ENCODE results near the gene SUPT4H1.

Gene SUPT4H1

DNA sequence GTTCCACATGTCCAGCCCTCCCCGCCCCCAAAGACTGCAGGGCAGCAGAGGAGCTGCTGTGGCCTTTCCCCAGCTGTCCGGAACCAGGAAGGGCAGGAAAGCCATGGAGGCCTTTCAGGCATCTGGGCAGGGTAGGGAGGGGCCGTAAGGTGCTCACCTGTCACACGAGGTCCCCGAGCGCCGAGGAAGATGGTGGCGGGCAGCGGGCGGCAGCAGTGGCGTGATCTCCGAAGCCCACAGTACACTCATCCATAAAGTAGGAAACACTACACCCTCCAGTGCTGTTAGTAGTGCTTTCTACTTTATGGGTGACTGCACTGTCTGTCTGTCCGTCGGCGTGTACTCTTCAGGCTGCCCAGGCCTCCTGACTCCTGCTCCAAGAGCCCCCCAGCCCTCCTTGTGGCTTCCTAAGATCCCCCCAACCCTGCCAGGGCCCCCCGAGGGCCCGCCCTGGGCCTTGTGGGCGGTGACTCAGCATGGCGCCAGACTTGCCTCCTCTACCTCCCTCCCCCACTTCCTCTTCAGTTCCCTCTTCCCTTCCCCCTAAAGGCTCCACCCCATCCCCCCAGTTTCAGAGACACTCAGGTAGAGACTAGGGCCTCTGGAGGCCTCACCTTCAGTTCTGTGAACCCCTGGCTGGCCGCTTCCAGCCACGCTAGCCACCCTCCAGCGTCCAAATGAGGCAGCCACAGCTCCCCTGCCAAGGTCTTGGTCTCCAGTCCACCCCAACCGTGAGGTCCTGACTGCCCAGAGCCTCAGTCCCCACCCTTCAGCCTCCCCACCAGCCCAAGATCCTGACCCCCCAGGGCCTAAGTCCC, 20.8 kb downstream of the SUPT4H1 start:
- peaks cover 23% of the 10 kb centered on the region for H3K36me3 ChIP-seq (ENCODE audit: control insufficient read depth, insufficient read depth, low read length)
- peak overlapping the region; percentile 98 for H3K27ac ChIP-seq (ENCODE audit: insufficient read depth, low read length, poor library complexity, severe bottlenecking)
- no peaks in the 10 kb centered on the region for H3K27me3 ChIP-seq (replicated peaks; ENCODE audit: control insufficient read depth, insufficient read depth, low read length, poor library complexity, severe bottlenecking)
- DNase-seq = peak in 2 of 3 donors; percentile 54 to 62
- peaks cover 57% of the 10 kb centered on the region for H3K4me1 ChIP-seq (ENCODE audit: control insufficient read depth, insufficient read depth, low read length, poor library complexity, severe bottlenecking)
- peak overlapping the region; percentile 98 for H3K4me3 ChIP-seq (ENCODE audit: insufficient read depth, low read depth, low read length, poor library complexity, severe bottlenecking)
- H3K9me3 ChIP-seq (ENCODE audit: control insufficient read depth, low read length) = no peaks in the 10 kb centered on the region

DNA sequence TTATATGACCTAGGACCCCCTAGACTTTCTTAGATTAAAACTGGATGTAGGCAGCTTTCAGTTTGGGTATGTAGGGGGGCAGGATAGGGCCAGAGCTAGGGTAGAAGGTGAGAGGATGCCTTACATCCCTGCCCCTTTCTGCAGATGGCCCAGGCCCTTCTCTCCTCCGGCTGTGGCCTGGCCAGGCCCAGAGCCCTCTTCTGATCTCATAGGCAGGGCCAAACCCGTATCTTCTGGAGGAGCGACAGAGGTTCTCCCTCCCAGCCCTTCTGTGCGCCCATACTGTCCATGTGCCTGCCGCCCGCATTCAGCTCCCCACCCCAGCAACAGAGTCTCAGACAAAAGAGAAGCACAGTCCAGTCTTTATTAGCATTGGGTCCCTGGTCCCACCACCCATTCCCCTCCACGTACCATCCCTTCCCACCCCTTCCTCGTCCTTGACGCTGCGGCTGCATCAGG, 21.4 kb downstream of the SUPT4H1 start:
- peaks cover 51% of the 10 kb centered on the region for H3K4me1 ChIP-seq (ENCODE audit: control insufficient read depth, insufficient read depth, low read length, poor library complexity, severe bottlenecking)

DNA sequence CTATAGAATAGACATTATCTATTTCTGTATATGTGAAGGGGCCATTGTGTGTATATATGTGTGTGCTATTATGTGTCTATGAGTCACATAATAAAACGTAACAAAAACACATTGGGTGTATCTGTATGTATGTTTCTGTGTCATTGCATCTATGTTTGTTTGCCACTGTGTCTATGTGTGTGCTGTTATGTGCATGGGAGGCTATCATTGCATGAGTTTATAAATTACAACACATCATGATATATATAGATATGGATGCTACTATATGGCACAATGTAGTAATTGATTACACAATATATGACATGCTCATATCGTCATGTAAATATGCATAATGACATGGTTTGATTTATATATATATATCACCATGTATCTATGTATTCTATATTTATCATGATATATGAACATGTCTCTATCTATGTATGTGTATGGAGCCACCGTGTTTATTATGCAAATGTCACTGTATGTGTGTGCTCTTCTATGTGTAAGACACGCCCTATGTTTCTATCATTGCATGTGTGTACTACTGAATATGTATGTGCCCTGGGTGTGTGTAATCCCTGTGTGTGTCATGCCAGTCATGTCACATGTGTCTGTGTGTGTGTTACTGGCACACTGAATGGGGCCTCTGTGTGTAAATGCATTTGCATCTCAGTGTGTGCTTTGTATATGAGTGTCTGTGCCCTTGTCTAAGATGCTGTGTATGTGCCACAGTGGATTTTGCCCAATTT, 22.0 kb downstream of the SUPT4H1 start:
- H3K27me3 ChIP-seq (replicated peaks; ENCODE audit: control insufficient read depth, insufficient read depth, low read length, poor library complexity, severe bottlenecking) = no peaks in the 10 kb centered on the region
- peaks cover 45% of the 10 kb centered on the region for H3K4me1 ChIP-seq (ENCODE audit: control insufficient read depth, insufficient read depth, low read length, poor library complexity, severe bottlenecking)
- peaks cover 23% of the 10 kb centered on the region for H3K36me3 ChIP-seq (ENCODE audit: control insufficient read depth, insufficient read depth, low read length)
- H3K9me3 ChIP-seq (ENCODE audit: control insufficient read depth, low read length) = no peaks in the 10 kb centered on the region
- H3K4me3 ChIP-seq (ENCODE audit: insufficient read depth, low read depth, low read length, poor library complexity, severe bottlenecking) = peak overlapping the region; percentile 98
- peak overlapping the region; percentile 98 for H3K27ac ChIP-seq (ENCODE audit: insufficient read depth, low read length, poor library complexity, severe bottlenecking)
- peak in 1 of 3 donors; percentile 22 for DNase-seq

More for the DNA sequence above, 21.4 kb downstream of the SUPT4H1 start:
- H3K27ac ChIP-seq (ENCODE audit: insufficient read depth, low read length, poor library complexity, severe bottlenecking) = peak overlapping the region; percentile 98
- H3K9me3 ChIP-seq (ENCODE audit: control insufficient read depth, low read length) = no peaks in the 10 kb centered on the region
- H3K36me3 ChIP-seq (ENCODE audit: control insufficient read depth, insufficient read depth, low read length) = peaks cover 23% of the 10 kb centered on the region
- H3K4me3 ChIP-seq (ENCODE audit: insufficient read depth, low read depth, low read length, poor library complexity, severe bottlenecking) = peak overlapping the region; percentile 98
- no peaks in the 10 kb centered on the region for H3K27me3 ChIP-seq (replicated peaks; ENCODE audit: control insufficient read depth, insufficient read depth, low read length, poor library complexity, severe bottlenecking)
- DNase-seq = no peak

DNA sequence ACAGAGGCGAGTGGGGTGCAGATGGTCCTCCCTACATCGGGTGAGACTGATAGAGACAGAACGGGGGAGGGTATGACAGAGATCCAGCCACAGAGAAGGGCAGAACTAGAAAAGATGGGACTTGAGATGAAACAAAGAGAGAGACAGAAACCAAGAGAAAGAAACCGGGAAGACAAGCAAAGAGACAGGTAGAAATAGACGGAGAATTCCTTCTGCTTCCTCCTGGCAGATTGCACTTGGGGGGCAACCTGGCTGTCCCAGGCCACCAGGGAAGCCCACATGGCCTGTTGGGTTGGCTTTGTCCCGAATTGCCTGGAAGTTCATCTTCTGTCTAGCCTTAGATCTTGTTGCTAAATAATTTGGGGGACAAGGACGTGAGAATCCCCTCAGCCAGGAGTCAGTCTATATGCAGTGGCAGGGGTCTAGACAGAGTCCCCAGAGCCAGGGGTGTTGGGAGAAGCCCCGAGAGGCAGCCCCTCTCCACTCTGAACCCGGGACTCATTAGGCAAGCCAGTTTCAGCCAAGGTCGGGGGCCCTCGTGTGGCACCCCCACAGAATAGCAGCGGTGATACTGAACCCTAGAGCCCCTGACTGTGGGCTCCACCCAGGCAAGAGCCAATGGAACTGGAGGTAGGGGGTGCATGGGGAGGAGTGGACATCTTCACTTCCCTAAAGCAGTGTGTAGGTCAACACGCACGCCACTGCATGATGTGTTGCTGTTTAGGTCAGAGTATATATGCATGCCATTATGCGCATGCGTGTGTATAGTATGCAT, 22.8 kb downstream of the SUPT4H1 start:
- H3K4me3 ChIP-seq (ENCODE audit: insufficient read depth, low read depth, low read length, poor library complexity, severe bottlenecking) = peak overlapping the region; percentile 98
- peak; percentile 39 to 57 (median 55) for DNase-seq
- H3K36me3 ChIP-seq (ENCODE audit: control insufficient read depth, insufficient read depth, low read length) = peaks cover 23% of the 10 kb centered on the region
- H3K9me3 ChIP-seq (ENCODE audit: control insufficient read depth, low read length) = no peaks in the 10 kb centered on the region
- H3K27ac ChIP-seq (ENCODE audit: insufficient read depth, low read length, poor library complexity, severe bottlenecking) = peak overlapping the region; percentile 98
- no peaks in the 10 kb centered on the region for H3K27me3 ChIP-seq (replicated peaks; ENCODE audit: control insufficient read depth, insufficient read depth, low read length, poor library complexity, severe bottlenecking)
- peaks cover 37% of the 10 kb centered on the region for H3K4me1 ChIP-seq (ENCODE audit: control insufficient read depth, insufficient read depth, low read length, poor library complexity, severe bottlenecking)

DNA sequence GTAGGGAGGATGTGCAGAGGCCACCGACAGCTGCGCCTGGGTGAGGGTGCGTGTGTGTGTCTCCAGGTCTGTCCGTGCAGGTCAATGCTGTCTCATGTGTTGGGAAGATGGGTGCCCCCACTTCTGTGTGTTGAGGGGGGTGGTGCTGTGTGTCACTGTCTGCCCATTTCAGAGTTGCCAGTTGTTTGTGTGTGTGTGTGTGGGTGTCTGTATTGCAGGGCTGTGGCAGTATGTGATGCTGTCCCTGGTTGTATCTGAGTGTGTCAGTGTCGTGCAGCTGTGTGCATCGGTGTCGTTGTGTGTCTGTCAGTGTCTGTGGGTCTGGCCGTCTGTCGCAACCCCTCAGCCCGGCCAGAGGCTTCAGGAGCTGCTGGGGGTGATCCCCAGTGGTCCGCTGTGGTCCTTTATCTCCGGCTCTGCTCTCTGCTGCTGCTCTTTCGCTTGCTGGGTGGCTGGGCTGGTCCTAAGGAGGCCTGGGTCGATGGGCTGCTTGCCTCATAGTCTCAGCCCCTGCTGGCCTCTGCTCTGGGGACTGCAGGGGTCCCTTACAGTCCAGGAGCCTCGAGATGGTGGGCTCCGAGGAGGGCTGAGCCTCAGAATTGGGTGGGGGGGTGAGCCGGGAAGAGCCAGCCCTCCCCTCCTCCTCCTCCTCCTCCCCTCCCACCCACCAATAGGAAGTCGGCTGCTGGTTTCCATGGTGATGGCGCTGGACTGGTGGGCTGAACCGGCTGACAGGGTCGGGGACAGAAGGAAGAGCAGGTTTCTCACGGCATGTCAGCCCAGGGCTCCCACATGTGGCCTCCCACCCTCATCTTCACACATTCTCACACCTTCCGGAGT, 23.6 kb downstream of the SUPT4H1 start, which contains the start of gene TSPOAP1:
TSPOAP1 (minus strand) TSS at position 601 of the 840 bp plus-strand sequence. CDS start 875 bp downstream, outside the sequence.
- Histone ChIP-seq H3K27ac (ENCODE audit: insufficient read depth, low read length, poor library complexity, severe bottlenecking) (peak within 1 kb of the TSS; percentile 98), H3K27me3 (replicated peaks; ENCODE audit: control insufficient read depth, insufficient read depth, low read length, poor library complexity, severe bottlenecking) (no peaks in the 10 kb centered on the region), H3K36me3 (ENCODE audit: control insufficient read depth, insufficient read depth, low read length) (peaks cover 23% of the 10 kb centered on the region), H3K4me3 (ENCODE audit: insufficient read depth, low read depth, low read length, poor library complexity, severe bottlenecking) (peak within 1 kb of the TSS; percentile 98), H3K9me3 (ENCODE audit: control insufficient read depth, low read length) (no peaks in the 10 kb centered on the region), H3K4me1 (ENCODE audit: control insufficient read depth, insufficient read depth, low read length, poor library complexity, severe bottlenecking) (peaks cover 29% of the 10 kb centered on the region)
- DNase-seq = peak; percentile 51 to 60 (median 60)

DNA sequence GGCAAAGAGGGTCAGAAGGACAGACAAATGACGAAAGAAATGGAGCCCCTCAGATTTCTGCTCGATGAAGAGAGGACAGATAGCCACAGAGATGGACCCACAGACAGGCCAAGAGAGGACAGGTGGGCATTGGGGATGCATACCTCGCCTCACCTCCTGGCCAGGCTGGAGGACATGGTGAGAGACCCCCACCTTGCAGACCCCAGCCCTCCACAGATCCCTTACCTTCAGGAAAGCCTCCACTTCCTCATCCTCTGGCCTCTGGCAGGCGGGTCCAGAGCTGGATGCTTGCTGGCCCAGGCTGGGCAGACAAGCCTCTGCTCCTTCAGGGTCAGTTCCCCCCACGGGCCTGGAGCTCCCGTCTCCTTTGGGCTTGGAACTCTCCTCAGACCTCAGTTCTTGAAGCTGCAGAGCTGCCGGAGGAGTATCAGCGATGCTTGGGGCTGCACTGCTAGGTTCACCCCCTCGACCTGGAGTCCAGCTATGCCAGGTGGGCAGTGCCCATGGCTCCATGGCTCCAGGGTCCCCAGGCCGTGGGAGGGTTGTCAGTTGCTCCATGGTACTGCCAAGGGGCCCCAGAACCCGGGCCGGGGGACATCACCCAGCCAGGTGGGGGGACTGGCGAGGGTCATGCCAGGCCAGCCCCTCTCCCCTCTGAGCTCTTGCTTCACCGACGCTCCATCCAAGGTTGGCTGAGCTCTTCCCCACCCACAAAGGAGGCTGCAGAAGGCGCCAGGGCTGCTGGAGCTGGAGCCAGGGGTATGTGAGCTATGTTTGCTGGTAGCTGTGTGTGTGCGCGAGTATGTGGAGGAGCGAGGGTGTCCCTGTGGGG, 24.4 kb downstream of the SUPT4H1 start:
- H3K36me3 ChIP-seq (ENCODE audit: control insufficient read depth, insufficient read depth, low read length) = peaks cover 23% of the 10 kb centered on the region
- peak overlapping the region; percentile 98 for H3K4me3 ChIP-seq (ENCODE audit: insufficient read depth, low read depth, low read length, poor library complexity, severe bottlenecking)
- no peaks in the 10 kb centered on the region for H3K9me3 ChIP-seq (ENCODE audit: control insufficient read depth, low read length)
- H3K27me3 ChIP-seq (replicated peaks; ENCODE audit: control insufficient read depth, insufficient read depth, low read length, poor library complexity, severe bottlenecking) = no peaks in the 10 kb centered on the region
- H3K4me1 ChIP-seq (ENCODE audit: control insufficient read depth, insufficient read depth, low read length, poor library complexity, severe bottlenecking) = peaks cover 27% of the 10 kb centered on the region
- peak overlapping the region; percentile 98 for H3K27ac ChIP-seq (ENCODE audit: insufficient read depth, low read length, poor library complexity, severe bottlenecking)
- no peak for DNase-seq

DNA sequence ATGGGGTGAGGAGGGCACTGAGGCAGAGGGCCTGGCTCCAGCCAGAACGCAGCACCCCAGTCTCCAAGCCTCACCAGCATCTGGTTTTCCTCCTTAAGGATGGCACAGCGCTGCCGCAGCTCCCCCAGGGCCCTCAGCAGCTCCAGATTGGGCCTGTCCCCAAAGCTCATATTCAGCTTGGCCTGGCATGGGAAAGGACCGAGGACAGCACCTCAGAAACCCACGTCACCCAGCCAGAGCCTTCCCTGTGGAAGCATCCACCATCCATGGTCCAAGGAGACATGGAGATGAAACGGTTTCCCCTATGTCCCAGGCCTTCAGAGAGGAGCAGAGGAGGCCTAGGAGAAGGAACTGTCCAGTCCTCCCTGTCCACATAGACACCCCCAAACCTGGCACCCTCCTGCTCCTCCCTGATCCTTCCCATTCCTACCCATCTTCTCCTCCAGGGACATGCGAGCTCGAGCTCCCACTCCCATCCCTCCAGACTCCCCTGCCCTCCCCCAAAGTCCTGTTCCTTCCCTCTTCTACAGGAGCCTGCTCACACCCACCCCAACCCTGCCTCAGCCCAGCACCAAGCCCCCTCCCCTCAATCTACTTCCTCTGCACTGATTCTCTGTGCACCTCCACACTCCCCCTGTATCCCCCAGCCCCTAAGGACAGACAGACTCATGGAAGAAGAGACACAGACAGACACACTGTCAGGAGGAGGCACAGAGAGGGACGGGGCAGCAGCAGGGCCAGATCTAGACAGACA, 25.2 kb downstream of the SUPT4H1 start:
- Histone ChIP-seq H3K27ac (ENCODE audit: insufficient read depth, low read length, poor library complexity, severe bottlenecking) (peak overlapping the region; percentile 98), H3K4me1 (ENCODE audit: control insufficient read depth, insufficient read depth, low read length, poor library complexity, severe bottlenecking) (peaks cover 27% of the 10 kb centered on the region), H3K36me3 (ENCODE audit: control insufficient read depth, insufficient read depth, low read length) (peaks cover 18% of the 10 kb centered on the region), H3K27me3 (replicated peaks; ENCODE audit: control insufficient read depth, insufficient read depth, low read length, poor library complexity, severe bottlenecking) (no peaks in the 10 kb centered on the region), H3K9me3 (ENCODE audit: control insufficient read depth, low read length) (no peaks in the 10 kb centered on the region), H3K4me3 (ENCODE audit: insufficient read depth, low read depth, low read length, poor library complexity, severe bottlenecking) (no peak overlapping the region)
- no peak for DNase-seq

DNA sequence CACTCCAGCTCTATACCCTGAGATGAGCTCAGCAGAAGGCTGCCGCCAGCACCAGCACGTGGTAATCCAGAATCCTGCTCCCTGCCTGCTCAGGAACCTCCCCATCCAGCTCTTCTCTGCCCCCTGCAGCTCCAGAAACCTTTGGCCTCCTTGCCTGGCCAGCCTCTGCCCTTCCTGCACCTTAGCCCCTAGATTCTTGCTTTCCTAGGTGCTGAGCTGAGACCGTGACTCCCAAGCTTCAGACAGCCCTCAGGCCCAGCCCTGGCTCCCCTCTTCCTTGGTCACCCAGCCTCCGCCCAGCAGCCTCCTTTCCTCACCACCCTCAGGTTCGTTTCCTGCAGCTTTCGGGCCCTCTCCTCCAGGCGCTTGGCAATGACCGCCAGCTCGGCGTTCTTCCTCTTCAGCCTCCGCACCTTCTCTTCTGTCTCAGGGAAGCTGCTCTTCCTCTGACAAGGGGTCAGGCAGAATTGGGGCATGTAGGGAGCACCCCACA, 26.0 kb downstream of the SUPT4H1 start:
- Histone ChIP-seq H3K4me3 (ENCODE audit: insufficient read depth, low read depth, low read length, poor library complexity, severe bottlenecking) (no peak overlapping the region), H3K4me1 (ENCODE audit: control insufficient read depth, insufficient read depth, low read length, poor library complexity, severe bottlenecking) (peaks cover 27% of the 10 kb centered on the region), H3K9me3 (ENCODE audit: control insufficient read depth, low read length) (no peaks in the 10 kb centered on the region), H3K27me3 (replicated peaks; ENCODE audit: control insufficient read depth, insufficient read depth, low read length, poor library complexity, severe bottlenecking) (no peaks in the 10 kb centered on the region), H3K36me3 (ENCODE audit: control insufficient read depth, insufficient read depth, low read length) (peaks cover 11% of the 10 kb centered on the region), H3K27ac (ENCODE audit: insufficient read depth, low read length, poor library complexity, severe bottlenecking) (no peak overlapping the region)
- no peak for DNase-seq
